C1 segment of cervical spinal cord (tissue), 14 donors: ENCODE results near the gene AASS.

ENCODE experiments used
- DNase-seq, 14 donors: peaks; one replicate each; lab custom pipeline; 2025; lab: John Stamatoyannopoulos, UW

Gene AASS

GRCh38 chr7:122123746-122124145 is 20.3 kb downstream of the AASS start:
- DNase-seq: no peak

GRCh38 chr7:122118757-122119156 is 25.3 kb downstream of the AASS start:
- DNase-seq: no peak

GRCh38 chr7:122103064-122103463 is 41.0 kb downstream of the AASS start:
- no peak for DNase-seq

- no peak for DNase-seq
These were observed 44.0 kb downstream of the AASS start for GRCh38 chr7:122100021-122100420.

- DNase-seq: no peak
These were observed 48.4 kb downstream of the AASS start for GRCh38 chr7:122095642-122096041.

- DNase-seq: no peak
These were observed 49.5 kb downstream of the AASS start for GRCh38 chr7:122094549-122094948.

GRCh38 chr7:122092964-122093797 is 50.9 kb downstream of the AASS start:
- peak in 10 of 14 donors; percentile 0 to 12 (median 4) for DNase-seq

- DNase-seq: no peak
These were observed 61.4 kb downstream of the AASS start for GRCh38 chr7:122082670-122083069.

GRCh38 chr7:122082160-122082559 is 61.9 kb downstream of the AASS start:
- DNase-seq: no peak

- DNase-seq: no peak
These were observed 70.4 kb downstream of the AASS start for GRCh38 chr7:122073635-122074034.

GRCh38 chr7:122072924-122073599 is 71.0 kb downstream of the AASS start:
- no peak for DNase-seq

- DNase-seq: no peak
These were observed 71.8 kb downstream of the AASS start for GRCh38 chr7:122072272-122072671.

- no peak for DNase-seq
These were observed 73.2 kb downstream of the AASS start for GRCh38 chr7:122070834-122071233.

GRCh38 chr7:122070062-122070461 is 74.0 kb downstream of the AASS start:
- DNase-seq: no peak

GRCh38 chr7:122068999-122069398 is 75.0 kb downstream of the AASS start:
- DNase-seq: no peak

- DNase-seq: no peak
These were observed 76.0 kb downstream of the AASS start for GRCh38 chr7:122068046-122068445.

- DNase-seq: no peak
These were observed 77.0 kb downstream of the AASS start for GRCh38 chr7:122067077-122067476.

- DNase-seq: no peak
These were observed 79.1 kb downstream of the AASS start for GRCh38 chr7:122064971-122065370.

GRCh38 chr7:122063146-122063545 is 80.9 kb downstream of the AASS start:
- DNase-seq: no peak

- DNase-seq: no peak
These were observed 84.5 kb downstream of the AASS start for GRCh38 chr7:122059542-122059941.

- DNase-seq: no peak
These were observed 87.1 kb downstream of the AASS start for GRCh38 chr7:122056977-122057376.

GRCh38 chr7:122055073-122055472 is 89.0 kb downstream of the AASS start:
- no peak for DNase-seq

GRCh38 chr7:122054393-122054792 is 89.7 kb downstream of the AASS start:
- no peak for DNase-seq
